Epithelial cell of esophagus (primary cell): Measurements from ENCODE around the gene C13orf42.

ENCODE experiments used
- DNase-seq: peaks from one replicate; pipeline ENCODE4 v3.0.0; 2010; ENCODE audit warnings: low read depth
- H3K4me3 ChIP-seq: 2 replicates; pipeline ENCODE4 v1.5.1; 2011; ENCODE audit warnings: mild to moderate bottlenecking, low read length, control low read depth
- CTCF ChIP-seq: IDR thresholded peaks from 2 replicates; pipeline ENCODE4 v1.5.1; 2011; ENCODE audit warnings: low read depth, mild to moderate bottlenecking, low read length, control low read depth, inconsistent platforms; ENCODE audit not compliant: insufficient read depth; ENCODE audit errors: missing control alignments

C13orf42 gene

DNA sequence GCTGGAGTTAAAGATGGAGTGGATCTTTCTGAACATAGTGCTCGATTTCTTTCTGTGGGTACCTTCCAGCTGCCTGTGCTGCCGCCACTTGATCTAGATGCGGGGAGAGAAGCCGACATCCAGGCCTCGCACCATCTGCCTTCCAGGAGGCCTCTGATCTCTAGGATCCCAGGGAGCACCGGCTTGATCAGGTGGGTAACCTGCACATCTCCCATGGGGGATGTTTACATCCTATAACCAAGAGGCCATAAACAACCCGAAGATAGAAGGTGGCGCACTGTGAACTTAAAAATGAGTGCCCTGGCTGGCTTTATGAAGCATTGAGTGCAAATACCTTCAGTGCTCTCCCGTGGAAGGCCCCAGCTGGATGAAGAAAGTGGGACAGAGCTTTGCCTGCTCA is at the start of gene C13orf42:
C13orf42 (minus strand) TSS at position 101 of the 400 bp plus-strand sequence; CDS start at position 36, 65 bp downstream.
- no peak within 1 kb of the TSS for H3K4me3 ChIP-seq
- DNase-seq: no peak
- no peak for TF ChIP-seq CTCF

- DNase-seq: no peak
- H3K4me3 ChIP-seq: no peak overlapping the region
- no peak for TF ChIP-seq CTCF
These were observed 47.9 kb upstream of the C13orf42 start for GRCh38 chr13:51158880-51159518.

- no peak for TF ChIP-seq CTCF
- no peak for DNase-seq
- no peak overlapping the region for H3K4me3 ChIP-seq
These were observed 47.3 kb upstream of the C13orf42 start for GRCh38 chr13:51158365-51158764.

DNA sequence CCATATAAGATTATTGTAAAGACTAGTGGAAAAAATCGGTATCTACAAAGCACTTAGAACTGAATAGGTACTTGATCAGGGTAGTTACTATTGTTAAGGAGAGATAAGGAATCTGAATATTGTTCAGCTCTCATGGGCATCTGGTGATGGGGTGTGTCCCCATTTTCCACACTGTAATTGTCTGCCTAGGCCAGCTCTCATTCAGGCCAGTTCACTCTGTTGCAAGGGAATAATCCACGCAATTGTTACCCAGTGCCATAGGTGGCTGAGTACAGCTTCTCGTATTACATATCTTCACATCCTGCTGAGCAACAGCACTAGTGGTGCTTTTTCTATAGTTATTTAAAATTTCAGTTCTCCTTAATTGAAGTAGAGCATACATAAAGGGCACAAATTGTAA is 45.6 kb upstream of the C13orf42 start:
- no peak for TF ChIP-seq CTCF
- no peak overlapping the region for H3K4me3 ChIP-seq
- DNase-seq: no peak

DNA sequence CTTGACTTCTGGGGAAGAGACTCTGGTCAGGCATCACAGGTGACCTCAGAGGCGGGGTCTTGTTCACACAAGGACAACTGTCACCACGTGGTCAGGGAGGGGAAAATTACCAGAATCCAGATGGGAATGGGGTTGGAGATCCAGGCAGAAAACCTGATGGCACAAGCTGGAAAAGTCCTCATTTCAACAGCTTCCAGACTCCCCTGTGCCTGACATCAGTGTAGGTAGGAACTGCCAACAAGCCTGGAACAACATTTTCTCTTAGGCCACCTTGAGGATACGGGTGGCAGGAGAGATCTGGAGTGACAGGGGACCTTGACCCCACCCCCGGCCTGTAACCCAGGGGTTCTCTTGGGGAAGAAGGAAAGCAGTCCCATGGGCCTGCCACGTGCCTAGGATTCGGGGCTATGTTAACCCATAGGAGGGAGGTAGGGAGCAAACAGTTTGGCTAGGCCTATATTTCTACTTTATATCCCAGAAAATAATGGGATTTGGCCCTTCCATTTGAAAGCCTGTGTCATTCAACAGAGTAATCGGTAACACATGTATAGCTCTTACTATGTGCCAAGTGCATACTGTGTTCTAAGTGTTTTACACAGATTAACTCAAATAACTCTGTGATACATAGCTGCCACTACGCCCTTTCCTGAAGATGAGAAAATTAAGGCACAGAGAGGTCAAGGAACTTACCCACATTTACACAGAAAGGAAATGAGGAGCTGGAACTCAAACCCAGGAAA is 44.9 kb upstream of the C13orf42 start:
- TF ChIP-seq CTCF: no peak
- DNase-seq: no peak
- no peak overlapping the region for H3K4me3 ChIP-seq

DNA sequence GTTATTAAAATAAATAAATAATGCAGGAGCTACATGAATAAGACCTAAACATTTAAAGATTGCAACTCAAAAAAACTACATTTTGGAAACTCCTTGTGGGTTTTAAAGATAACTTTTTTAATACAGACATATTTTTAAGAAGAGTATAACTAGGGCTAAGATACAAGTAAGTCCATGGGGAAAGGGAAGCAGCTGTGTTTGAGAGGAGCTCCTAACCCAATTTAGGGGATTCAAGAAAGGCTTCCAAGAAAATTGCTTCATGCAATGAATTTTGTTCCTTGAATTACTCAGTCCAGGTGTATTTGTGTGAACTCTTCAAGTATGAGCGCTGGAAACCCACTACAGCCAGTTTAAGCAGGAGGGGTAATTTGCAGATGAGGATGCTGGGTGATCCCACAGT is 44.1 kb upstream of the C13orf42 start:
- DNase-seq: no peak
- no peak for TF ChIP-seq CTCF
- no peak overlapping the region for H3K4me3 ChIP-seq
